ENCODE results near the gene EEF1E1.

- TF ChIP-seq EZH2phosphoT487 (IDR thresholded peaks at IDR 0.05; ENCODE audit: low read depth) (no peak), CTCF (IDR thresholded peaks at IDR 0.05; ENCODE audit: low read depth, low read length) (no peak)
Measured at GRCh38 chr6:8130399-8130798, 28.1 kb upstream of the EEF1E1 start.
